ENCODE measurements around the gene DOK4.

DOK4 gene

DNA sequence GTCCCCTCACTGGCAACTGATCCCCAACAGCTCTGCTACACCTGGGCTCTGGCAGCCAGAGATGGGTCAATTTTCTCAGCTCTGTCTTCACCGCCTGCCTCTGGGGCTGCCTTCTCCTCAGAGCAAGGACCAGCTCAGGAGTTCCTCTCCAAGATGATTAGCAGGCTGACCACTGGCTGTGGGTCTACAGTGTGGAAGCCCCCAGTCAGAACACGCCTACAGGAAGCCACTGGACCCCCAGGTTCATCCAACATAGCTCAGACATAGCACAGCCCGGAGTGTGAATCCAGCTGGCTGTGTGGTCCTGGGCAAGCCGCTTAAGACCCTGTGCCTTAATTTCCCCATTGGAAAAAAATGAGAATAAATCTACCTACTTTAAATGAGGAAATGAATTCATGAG lies 4.9 kb downstream of the DOK4 start:
- DNase-seq: no peak
- in situ Hi-C loops (cut with HindIII; ENCODE audit: low pct_ligation_motif_present, low pct_unique_long_range_greater_than_20kb, low sequenced_read_pairs): no loop called here

DNA sequence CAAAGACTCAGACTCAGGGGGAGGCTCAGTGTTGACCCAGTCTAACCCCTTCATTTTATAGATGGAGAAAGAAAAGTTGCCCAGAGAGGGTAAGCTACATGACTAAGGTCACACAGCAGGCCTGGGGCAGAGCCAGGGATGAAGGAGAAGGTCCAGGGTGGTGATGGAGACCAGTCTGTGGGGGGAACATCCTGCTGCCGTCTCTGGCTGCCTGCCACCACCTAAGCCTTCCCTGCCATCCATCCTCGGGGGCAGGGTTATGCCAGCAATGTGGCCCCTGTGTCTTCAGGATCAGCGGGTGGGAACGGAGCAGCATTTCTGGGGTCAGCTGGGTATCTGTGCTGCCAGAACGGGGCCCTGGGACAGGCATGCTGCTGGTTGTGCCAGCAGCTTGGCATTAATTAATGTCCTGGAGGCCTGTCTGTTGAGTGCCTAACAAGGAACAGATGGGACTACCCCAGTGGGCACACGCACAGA lies 5.5 kb downstream of the DOK4 start:
- no peak for DNase-seq
- in situ Hi-C loops (cut with HindIII; ENCODE audit: low pct_ligation_motif_present, low pct_unique_long_range_greater_than_20kb, low sequenced_read_pairs): no loop called here

DNA sequence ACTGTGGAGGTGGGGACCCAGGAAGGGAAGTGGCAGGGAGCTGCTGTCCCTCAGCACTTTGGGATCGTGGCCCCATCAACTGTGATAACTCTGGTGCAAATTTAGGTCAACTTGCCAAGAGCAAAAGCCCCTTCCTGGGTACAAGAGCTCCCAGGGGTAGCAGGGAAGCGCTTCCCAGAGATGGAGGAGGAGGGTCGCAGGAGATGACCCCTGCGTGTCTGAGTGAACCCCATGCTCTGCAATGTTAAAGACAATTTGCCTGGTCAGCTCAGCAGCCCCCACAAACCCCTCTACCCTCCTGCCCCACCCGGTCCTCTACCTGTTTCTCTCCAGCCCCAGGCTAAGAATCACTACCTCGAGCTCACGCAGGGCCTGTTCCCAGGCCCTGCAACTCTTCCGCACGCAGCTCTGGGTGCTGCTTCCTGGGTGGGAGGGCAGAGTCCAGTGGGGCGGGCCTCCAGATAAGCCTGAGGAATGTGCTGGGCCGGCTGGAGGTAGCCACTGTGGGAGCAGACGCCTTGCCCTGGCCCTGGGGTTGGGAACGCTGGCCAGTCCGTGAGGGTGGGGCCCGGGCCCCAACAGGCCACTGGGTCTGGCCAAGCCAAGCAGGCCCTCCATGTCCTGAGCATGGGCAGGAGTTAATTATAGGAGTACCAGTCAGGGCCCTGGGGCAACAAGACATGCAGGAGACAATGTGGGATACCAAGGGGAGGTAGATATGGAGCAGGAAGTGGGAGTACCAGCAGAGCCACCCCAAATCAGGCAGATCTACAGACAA lies 6.1 kb downstream of the DOK4 start:
- DNase-seq: peak; percentile 90
- in situ Hi-C loops (cut with HindIII; ENCODE audit: low pct_ligation_motif_present, low pct_unique_long_range_greater_than_20kb, low sequenced_read_pairs): no loop called here

DNA sequence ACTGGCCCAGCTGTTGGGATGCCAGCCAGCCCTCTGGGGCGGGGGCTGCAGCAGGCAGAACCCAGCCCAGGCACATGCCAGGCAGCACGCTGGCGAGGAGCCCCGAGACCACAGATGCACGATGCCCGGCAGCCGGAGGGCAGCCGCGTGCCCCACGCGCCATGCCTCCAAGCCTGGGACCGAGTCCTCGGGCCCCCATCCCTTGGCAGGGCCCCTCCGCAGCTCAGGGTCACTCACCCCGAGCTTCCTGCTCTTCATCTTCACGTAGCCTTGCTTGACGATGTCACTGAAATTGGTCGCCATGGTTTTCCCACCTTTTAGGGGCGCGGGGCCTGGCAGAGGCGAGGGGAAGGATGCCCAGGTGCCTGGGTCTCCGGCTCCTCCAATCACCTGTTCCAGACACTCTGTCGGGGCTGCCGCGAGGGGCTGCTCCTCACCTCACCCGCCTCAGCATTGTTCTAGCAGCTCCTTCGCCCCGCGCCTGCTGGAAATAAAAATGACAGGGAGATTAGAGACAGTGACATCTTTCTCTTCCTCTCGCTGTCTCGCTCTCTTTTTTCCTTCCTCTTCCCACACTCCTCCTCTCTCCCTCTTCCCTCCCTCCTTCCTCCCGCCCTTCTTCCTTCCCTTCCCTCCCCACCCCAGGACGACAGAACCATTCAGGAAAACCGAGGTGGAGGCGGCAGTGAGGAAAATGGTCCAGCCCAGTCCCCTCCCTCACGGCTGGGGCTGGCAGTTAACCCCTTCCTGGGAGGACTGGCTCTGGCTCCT lies 6.9 kb downstream of the DOK4 start:
- peak; percentile 30 for DNase-seq
- in situ Hi-C loops (cut with HindIII; ENCODE audit: low pct_ligation_motif_present, low pct_unique_long_range_greater_than_20kb, low sequenced_read_pairs): no loop called here

DNA sequence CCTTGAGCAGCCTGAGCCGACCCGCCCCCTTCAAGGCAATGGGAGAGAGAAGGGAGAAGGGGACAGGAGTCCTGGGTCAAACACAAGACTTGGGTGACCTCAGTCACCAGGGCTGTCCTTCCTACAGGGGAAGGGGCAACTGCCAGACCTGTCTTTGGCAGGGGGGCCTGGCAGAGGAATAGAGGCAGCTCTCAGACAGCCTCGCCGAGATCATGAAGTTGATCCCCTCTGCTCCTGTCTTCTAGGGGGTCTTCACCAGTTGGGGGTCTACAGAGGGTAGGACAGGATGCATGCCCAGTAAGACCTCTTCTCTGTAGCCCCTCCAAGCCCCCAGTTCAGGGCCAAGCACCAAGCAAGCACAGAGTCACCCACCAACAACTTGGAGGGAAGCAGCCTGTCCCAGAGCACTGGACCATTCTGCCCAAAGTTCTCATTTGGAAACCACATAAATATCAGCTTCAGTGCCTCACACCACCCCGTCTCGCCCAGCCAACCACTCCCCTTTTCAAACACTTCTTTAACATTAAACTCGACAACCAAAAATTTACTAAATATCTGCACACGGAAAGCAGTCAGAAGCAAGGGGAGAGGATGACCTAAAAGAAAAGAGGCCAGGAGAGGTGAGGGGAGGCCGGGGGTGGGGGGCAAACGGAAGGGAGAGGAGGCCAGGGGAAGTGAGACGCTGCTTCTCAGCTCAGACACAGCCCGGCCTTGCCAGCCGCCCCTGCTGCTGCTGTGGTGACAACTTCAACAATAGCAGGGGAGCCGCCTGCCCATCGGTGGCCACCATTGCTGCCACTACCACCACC lies 7.7 kb downstream of the DOK4 start:
- no peak for DNase-seq
- in situ Hi-C loops (cut with HindIII; ENCODE audit: low pct_ligation_motif_present, low pct_unique_long_range_greater_than_20kb, low sequenced_read_pairs): no loop called here

DNA sequence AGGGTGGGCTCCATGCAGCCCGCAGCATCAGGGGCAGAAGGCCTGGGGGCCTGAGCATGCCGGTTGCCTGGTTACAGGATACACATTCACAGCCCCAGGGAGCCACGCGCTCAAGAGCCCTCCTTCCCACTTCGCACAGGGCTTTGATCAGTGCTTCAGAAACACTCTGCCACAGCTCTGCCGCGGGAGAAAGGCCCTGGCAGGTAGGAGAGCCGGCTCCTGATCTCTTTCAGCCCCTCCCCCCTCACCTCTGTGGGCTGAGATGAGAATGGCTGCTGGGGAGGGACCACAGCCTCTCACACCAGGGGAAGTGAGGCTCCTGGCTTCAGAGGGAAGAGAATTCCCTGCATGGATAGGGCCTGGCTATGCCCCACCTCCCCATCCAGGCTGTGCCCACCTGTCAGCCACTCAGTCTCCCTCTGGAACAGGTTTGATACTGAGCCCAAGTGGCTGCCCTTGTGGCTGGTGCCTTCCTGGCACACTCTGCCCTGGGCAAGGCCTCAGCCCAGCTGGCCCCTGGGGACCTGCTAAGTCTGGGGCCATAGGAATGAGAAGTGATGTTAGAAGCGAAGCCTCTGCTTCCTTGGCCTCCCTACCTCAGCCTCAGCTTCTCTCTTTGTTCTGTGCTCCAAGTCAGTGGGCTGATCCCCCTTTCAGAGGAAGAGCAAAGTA lies 8.6 kb downstream of the DOK4 start:
- in situ Hi-C loops (cut with HindIII; ENCODE audit: low pct_ligation_motif_present, low pct_unique_long_range_greater_than_20kb, low sequenced_read_pairs): no loop called here
- DNase-seq: no peak

DNA sequence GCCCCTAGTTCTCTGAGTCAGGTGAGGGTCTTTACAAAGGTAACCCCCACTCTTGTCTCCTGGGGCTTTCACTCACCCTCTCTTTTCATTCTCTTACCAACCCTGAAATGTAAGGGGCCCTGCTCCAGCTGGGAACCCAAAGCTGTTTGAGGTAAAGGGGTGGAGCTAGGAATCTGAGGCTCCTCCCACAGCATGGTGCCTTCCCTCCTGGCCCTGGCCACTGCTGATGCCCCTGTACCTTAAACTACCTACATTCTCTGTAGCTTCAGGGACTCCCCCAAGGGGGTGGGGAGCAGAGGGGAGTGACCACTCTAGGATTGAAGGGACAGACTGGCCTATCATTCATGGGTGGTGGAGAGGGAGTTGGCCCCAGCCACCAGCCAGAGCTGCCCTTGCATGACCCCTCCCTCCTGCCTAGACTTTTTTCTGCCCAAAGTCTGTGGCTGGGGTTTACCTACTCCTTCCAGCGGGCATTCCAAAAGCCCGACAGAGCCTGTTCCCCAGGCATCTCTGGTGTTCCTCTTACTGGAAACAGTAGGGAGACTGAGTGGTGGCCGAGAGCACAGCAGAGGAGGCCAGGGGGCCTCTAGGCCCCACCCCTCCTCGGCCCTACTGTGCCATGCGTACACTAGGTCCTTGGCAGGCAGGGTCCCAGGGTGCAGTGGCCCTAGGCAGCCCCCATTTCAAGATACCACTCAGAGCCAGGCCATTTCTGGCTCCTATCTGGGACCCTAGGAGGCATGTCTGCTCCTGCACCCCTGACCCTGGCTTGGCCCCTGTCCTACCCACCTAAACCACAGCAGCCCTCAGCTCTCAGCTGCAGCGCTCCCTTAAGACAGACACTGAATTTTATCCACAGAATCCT lies 9.5 kb downstream of the DOK4 start:
- DNase-seq: no peak
- in situ Hi-C loops (cut with HindIII; ENCODE audit: low pct_ligation_motif_present, low pct_unique_long_range_greater_than_20kb, low sequenced_read_pairs): no loop called here

DNA sequence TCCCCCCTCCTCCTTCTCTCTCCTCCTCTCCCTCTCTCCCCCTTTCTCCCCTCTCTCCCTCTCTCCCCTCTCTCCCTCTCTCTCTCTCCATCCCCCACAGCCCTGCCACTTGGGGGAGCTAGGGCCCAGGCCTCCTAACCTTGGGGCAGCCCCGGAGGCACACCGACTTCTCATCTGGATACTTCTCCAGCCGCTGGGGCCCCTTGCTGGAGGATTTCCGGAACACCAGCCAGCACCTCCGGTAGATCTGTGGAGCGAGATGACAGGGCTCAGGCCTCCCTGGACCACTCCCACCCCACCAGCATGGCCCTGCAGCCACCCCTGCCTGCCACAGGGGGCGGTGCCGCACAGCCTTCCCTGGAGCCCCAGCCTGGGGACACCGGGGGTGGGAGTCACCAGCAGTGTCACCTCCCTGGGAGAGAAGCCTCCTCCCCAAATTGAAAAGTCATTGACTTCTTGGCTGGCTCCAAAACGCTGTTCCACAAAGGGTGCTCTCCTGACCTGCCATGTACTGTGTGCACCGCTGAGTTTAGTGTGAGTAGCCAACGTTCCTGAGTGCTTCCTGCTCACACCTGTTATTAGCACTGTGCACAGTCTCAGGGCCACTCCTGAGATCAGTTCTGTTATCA lies 10.5 kb downstream of the DOK4 start:
- DNase-seq: peak; percentile 65
- in situ Hi-C loops (cut with HindIII; ENCODE audit: low pct_ligation_motif_present, low pct_unique_long_range_greater_than_20kb, low sequenced_read_pairs): no loop called here

DNA sequence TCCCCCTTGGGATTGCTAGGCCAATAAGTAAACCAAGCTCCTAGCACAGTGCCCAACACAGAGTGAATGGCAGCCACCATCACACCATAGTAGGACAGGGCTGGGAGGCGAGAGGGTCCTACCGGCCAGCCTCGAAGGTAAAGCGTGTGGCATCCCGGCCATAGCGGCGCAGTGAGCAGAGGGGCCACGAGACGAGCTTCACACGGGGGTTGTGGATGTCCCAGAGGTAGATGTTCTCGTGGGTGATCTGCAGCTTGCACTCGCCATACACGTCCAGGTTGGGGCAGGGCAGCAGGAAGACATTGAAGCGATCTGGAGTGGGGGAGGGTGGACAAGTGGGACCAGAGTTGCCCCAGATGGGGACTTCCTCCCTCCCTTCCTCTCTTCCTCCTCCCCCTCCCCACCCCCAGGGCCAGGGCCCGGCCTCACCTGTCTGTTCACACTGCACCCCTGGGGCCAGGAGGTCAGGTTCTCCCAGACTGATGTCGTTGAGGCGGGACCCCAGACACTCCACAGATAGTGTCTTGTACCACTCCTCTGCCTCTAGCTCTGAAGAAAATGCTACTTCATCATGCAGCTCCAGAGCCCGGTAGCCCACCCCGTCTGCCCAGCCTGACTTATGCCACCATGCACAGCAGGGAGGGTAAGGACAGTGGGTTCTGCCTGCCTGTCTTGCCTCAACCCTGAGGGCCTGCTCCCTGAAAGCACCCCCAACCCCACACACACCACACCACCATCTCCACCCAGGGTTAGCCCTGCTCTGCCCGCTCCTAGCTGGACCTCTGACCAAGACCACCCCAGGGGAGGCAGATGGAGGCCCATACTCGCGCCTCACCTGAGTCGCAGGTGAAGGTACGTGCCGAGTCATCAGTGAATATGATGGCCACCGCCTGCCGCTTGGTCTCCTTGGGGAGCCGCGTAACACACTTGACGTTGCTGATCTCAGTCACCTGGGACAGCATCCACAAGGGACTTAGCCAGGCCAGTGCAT lies 11.3 kb downstream of the DOK4 start:
- no peak for DNase-seq
- in situ Hi-C loops (cut with HindIII; ENCODE audit: low pct_ligation_motif_present, low pct_unique_long_range_greater_than_20kb, low sequenced_read_pairs): no loop called here

DNA sequence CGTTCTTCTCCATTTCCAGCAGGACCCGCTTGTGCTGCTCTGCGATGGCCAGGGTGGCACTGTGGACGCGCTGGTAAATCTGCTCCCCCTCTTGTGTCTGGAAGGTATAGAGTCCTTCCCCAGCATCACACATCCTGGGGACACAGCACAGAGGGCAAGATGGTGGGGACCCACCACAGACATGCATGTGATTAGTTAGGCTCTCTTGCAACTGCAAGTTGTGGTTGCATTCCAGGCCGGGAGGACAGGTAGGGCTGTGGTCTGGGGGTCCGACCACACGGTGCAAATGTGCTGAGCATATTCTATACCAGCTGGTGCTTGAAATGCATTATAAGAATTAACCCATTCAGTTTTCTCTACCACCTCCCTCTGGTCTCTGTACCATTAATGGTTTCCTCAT lies 12.4 kb downstream of the DOK4 start:
- in situ Hi-C loops (cut with HindIII; ENCODE audit: low pct_ligation_motif_present, low pct_unique_long_range_greater_than_20kb, low sequenced_read_pairs): no loop called here

DNA sequence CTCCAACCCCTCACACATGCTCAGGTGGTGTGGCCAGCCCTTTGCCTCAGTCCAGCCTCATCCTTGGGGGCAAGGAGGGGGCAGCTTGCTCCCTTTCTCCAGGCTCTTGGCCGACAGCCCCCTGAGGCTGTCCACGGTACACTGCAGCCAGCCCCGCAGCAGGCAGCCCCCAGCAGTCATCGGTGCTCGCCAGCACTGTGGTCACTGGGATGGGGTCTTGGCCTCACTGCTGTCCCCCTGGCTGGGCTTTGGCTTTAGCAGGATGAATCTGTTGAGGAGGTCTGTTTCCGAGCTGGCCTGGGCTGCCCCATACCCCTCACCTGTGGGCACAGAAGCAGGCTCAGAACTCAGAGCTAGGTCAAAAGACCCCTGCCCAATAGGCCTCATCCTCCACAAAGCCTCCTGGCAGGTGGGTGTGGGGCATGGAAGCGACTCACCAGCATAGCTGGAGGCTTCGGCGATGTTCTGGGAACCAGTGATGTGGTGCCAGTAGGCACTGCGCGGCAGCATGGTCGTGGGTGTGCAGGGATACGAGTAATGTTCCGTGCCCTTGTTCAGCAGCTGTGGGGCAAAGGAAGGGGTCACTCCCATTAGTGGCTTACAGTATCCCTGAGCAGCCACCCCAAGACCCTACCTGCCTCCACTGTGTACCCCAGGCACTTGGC lies 13.0 kb downstream of the DOK4 start:
- in situ Hi-C loops (cut with HindIII; ENCODE audit: low pct_ligation_motif_present, low pct_unique_long_range_greater_than_20kb, low sequenced_read_pairs): no loop called here
- no peak for DNase-seq

More for the DNA sequence above, 12.4 kb downstream of the DOK4 start:
- no peak for DNase-seq

DNA sequence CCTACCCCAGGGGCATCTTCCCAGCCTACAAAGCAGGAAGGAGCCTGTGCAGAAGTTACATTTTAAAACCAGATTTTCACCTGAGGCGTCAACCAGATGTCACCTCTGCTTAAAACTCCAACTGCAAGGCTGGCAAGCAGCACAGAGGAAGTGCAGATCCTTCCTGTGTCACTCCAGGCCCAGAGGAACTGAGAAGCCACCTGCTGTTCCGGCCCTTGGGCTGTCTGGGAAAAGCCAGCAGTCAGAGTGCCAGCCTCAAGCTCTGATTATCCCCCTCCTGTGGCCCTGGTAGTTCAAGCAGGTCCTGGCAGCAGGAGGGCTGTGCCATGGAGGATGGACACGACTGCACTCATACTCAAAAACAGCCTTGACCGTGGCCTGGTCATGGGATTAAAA lies 13.6 kb downstream of the DOK4 start:
- in situ Hi-C loops (cut with HindIII; ENCODE audit: low pct_ligation_motif_present, low pct_unique_long_range_greater_than_20kb, low sequenced_read_pairs): no loop called here
- no peak for DNase-seq

DNA sequence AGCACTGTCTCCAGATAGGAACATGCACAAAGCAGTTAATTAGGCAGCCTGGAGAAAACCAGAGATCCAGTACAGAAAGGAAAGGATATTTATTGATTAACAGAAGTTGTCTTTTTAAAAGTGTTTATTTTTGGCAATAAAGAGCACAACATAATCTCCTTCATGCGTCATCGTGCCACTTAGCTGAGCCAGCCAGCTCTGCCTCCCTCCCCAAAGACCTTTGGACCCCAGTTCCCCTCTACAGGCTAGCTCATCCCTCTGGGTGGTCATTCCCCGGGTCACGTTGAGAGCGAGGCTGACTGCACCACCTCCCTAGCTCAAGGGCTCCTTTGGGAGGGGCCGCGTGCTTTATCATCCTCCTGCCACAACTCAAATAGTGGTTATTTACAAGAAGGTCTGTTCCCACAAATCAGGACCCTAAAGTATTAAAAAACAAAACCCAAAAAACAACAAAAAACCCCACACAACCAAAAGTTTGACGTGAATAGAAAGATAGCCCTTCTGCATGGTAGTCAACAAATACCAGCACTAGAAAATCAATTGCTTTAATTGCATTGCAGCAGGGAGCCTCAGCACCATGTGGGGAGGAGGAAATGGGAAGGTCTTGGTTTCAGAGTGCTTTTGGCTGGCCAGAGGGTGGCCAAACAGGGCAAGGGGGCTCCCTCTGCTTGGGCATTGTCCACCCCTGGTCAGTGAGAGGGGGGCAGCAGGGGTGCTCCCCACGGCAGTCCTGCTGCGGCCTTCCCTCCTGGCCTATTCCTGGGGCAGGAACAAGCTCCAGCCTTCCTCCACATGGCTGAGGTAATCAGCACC lies 14.2 kb downstream of the DOK4 start:
- DNase-seq: peak; percentile 80
- in situ Hi-C loops (cut with HindIII; ENCODE audit: low pct_ligation_motif_present, low pct_unique_long_range_greater_than_20kb, low sequenced_read_pairs): no loop called here

DNA sequence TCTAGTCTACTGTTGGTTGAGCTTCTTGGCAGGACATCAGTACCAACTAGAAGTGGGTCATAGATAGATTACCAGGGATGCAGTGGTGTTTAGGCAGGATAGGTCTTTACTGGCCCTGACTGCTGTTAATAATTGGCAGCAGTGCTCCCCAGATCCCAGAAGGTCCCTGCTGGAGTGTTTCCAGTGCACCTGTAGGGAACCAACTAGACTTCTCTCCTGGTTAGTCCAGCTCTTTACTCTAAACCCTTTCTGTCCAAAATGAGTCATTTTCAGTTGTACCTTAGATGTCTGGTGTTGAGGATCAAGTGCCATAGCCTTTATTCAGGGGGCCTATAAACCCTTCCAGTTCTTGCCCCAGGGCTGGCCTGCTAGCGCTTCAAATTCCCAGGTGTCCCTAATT lies 15.1 kb downstream of the DOK4 start:
- in situ Hi-C loops (cut with HindIII; ENCODE audit: low pct_ligation_motif_present, low pct_unique_long_range_greater_than_20kb, low sequenced_read_pairs): no loop called here
- DNase-seq: peak; percentile 58

DNA sequence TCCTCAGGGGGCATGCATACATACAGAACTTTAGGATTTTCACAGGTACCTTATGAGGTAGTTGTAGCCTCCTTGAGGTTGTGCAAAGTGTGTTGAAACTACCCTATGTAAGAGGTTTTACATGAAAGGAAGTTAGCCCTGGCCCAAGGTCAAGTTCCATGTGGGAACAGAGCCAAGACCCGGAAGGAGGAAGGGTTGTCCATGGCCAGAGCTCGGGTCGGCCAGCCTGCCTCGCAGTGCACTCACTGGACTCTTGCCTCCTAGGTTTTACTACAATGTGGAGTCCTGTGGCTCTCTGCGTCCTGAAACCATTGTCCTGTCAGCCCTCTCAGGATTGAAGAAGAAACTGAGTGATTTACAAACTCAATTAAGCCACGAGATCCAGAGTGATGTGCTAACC lies 15.6 kb downstream of the DOK4 start:
- DNase-seq: no peak
- in situ Hi-C loops (cut with HindIII; ENCODE audit: low pct_ligation_motif_present, low pct_unique_long_range_greater_than_20kb, low sequenced_read_pairs): no loop called here
